H9 (cell line): ENCODE results near the gene PMP22. TPM values are rescaled to one million over a fixed set of nuclear protein-coding genes. Genes with fewer than 3 reads are reported as not detected.

Experiments
- DNase-seq: peaks from one replicate; pipeline ENCODE4 v3.0.0-alpha.2; 2017
- H2AFZ ChIP-seq: one replicate; pipeline ENCODE4 v1.6.1; 2013; ENCODE audit warnings: mild to moderate bottlenecking, low read length, control low read depth, moderate library complexity
- H2AK5ac ChIP-seq: 2 replicates; pipeline ENCODE4 v1.6.1; 2013; ENCODE audit warnings: low read length, control low read depth, mixed read lengths; ENCODE audit not compliant: insufficient read length
- H2BK120ac ChIP-seq: one replicate; pipeline ENCODE4 v1.6.1; 2013; ENCODE audit warnings: low read depth, mild to moderate bottlenecking, low read length, control low read depth, inconsistent platforms; ENCODE audit not compliant: poor library complexity, severe bottlenecking
- H2BK12ac ChIP-seq: 2 replicates; pipeline ENCODE4 v1.6.1; 2013; ENCODE audit warnings: low read length, control low read depth, mixed read lengths, low read depth; ENCODE audit not compliant: insufficient read length
- H2BK15ac ChIP-seq: 2 replicates; pipeline ENCODE4 v1.6.1; 2013; ENCODE audit warnings: low read depth, low read length, control low read depth
- H2BK20ac ChIP-seq: one replicate; pipeline ENCODE4 v1.6.1; 2013; ENCODE audit warnings: low read depth, mild to moderate bottlenecking, low read length, control low read depth, inconsistent platforms; ENCODE audit not compliant: poor library complexity, severe bottlenecking
- H2BK5ac ChIP-seq: 2 replicates; pipeline ENCODE4 v1.6.1; 2013; ENCODE audit warnings: low read length, control low read depth, mixed read lengths; ENCODE audit not compliant: insufficient read length
- H3K14ac ChIP-seq: 2 replicates; pipeline ENCODE4 v1.6.1; 2013; ENCODE audit warnings: low read length, control low read depth; ENCODE audit not compliant: insufficient read depth
- H3K18ac ChIP-seq: 2 replicates; pipeline ENCODE4 v1.6.1; 2013; ENCODE audit warnings: low read depth, mild to moderate bottlenecking, mixed read lengths, low read length, control low read depth; ENCODE audit not compliant: insufficient read length
- H3K23ac ChIP-seq: 2 replicates; pipeline ENCODE4 v1.6.1; 2013; ENCODE audit warnings: low read length, control low read depth, mixed read lengths, low read depth; ENCODE audit not compliant: insufficient read length
- H3K23me2 ChIP-seq: 2 replicates; pipeline ENCODE4 v1.6.1; 2013; ENCODE audit warnings: low read depth, mild to moderate bottlenecking, mixed read lengths, low read length, control low read depth; ENCODE audit not compliant: insufficient read length, poor library complexity, severe bottlenecking
- H3K27ac ChIP-seq: 2 replicates; pipeline ENCODE4 v1.5.1; 2013; ENCODE audit warnings: low read length, control low read depth, mixed read lengths, low read depth; ENCODE audit not compliant: insufficient read length
- H3K27me3 ChIP-seq: 2 replicates; pipeline ENCODE4 v1.6.1; 2013; ENCODE audit warnings: low read length, control low read depth, inconsistent platforms; ENCODE audit not compliant: insufficient read depth
- H3K4ac ChIP-seq: 2 replicates; pipeline ENCODE4 v1.6.1; 2013; ENCODE audit warnings: low read depth, mild to moderate bottlenecking, control low read depth, inconsistent platforms, low read length, moderate library complexity
- H3K4me1 ChIP-seq: 2 replicates; pipeline ENCODE4 v1.6.1; 2013; ENCODE audit warnings: low read length, control low read depth, inconsistent platforms; ENCODE audit not compliant: insufficient read depth
- H3K4me2 ChIP-seq: 2 replicates; pipeline ENCODE4 v1.6.1; 2013; ENCODE audit warnings: low read length, control low read depth, mixed read lengths; ENCODE audit not compliant: insufficient read length, insufficient read depth
- H3K56ac ChIP-seq: 2 replicates; pipeline ENCODE4 v1.6.1; 2013; ENCODE audit warnings: low read depth, mild to moderate bottlenecking, mixed read lengths, low read length, control low read depth; ENCODE audit not compliant: insufficient read length
- H3K79me1 ChIP-seq: 2 replicates; pipeline ENCODE4 v1.6.1; 2013; ENCODE audit warnings: low read depth, mild to moderate bottlenecking, moderate library complexity, low read length, control low read depth, inconsistent platforms; ENCODE audit not compliant: insufficient read depth, poor library complexity, severe bottlenecking
- H3K79me2 ChIP-seq: 2 replicates; pipeline ENCODE4 v1.6.1; 2013; ENCODE audit warnings: low read length, control low read depth, inconsistent platforms; ENCODE audit not compliant: insufficient read depth
- H3K9ac ChIP-seq: 2 replicates; pipeline ENCODE4 v1.6.1; 2013; ENCODE audit warnings: low read length, control low read depth, mixed read lengths; ENCODE audit not compliant: insufficient read length; ENCODE audit errors: extremely low read depth
- H3K9me3 ChIP-seq: one replicate; pipeline ENCODE4 v1.6.1; 2013; ENCODE audit warnings: low read depth, low read length, inconsistent platforms; ENCODE audit not compliant: control insufficient read depth
- H3T11ph ChIP-seq: one replicate; pipeline ENCODE4 v1.6.1; 2013; ENCODE audit warnings: mild to moderate bottlenecking, low read length, control low read depth, inconsistent platforms
- H4K20me1 ChIP-seq: one replicate; pipeline ENCODE4 v1.6.1; 2013; ENCODE audit not compliant: control insufficient read depth, insufficient read length, insufficient read depth
- H4K5ac ChIP-seq: 2 replicates; pipeline ENCODE4 v1.6.1; 2013; ENCODE audit warnings: low read depth, mild to moderate bottlenecking, mixed read lengths, low read length, control low read depth; ENCODE audit not compliant: insufficient read length
- H4K8ac ChIP-seq: replicated peaks from 2 replicates; pipeline ENCODE4 v1.6.1; 2013; ENCODE audit warnings: low read length, control low read depth, mixed read lengths, low read depth; ENCODE audit not compliant: insufficient read length
- H4K91ac ChIP-seq: 2 replicates; pipeline ENCODE4 v1.6.1; 2013; ENCODE audit warnings: low read depth, mild to moderate bottlenecking, moderate library complexity, mixed read lengths, low read length, control low read depth; ENCODE audit not compliant: insufficient read length
- H3K27ac Mint-ChIP-seq, 3 experiments: 2 replicates in 2 of 3; 3 replicates in 1 of 3; pipeline ENCODE4 v1.8.0; 2020 to 2021; ENCODE audit warnings: mixed read lengths in 3 of 3, mild to moderate bottlenecking in 1 of 3, moderate library complexity in 1 of 3
- H3K27me3 Mint-ChIP-seq: 2 replicates; pipeline ENCODE4 v1.8.0; 2021; ENCODE audit warnings: low read depth, mild to moderate bottlenecking, moderate library complexity, mixed read lengths
- H3K36me3 Mint-ChIP-seq, 3 experiments: 2 replicates in 2 of 3; 3 replicates in 1 of 3; pipeline ENCODE4 v1.8.0; 2020 to 2021; ENCODE audit warnings: low read depth in 3 of 3, mixed read lengths in 3 of 3; ENCODE audit not compliant: insufficient read depth in 1 of 3
- H3K4me1 Mint-ChIP-seq, 2 experiments: 2 replicates each; pipeline ENCODE4 v1.8.0; 2020; ENCODE audit warnings: mixed read lengths in 2 of 2
- H3K4me3 Mint-ChIP-seq, 2 experiments: 2 replicates in 1 of 2; 3 replicates in 1 of 2; pipeline ENCODE4 v1.8.0; 2020 to 2021; ENCODE audit warnings: mild to moderate bottlenecking in 2 of 2, mixed read lengths in 2 of 2, moderate library complexity in 1 of 2
- H3K9me3 Mint-ChIP-seq, 2 experiments: 2 replicates in 1 of 2; 3 replicates in 1 of 2; pipeline ENCODE4 v1.8.0; 2020; ENCODE audit warnings: mild to moderate bottlenecking in 2 of 2, mixed read lengths in 2 of 2, moderate library complexity in 1 of 2
- CTCF ChIP-seq: fragments of 200-600 bp; sonication (generic); conservative IDR thresholded peaks from 3 replicates; pipeline ENCODE4 v1.8.0; 2021; ENCODE audit warnings: antibody characterized with exemption, mild to moderate bottlenecking
- WGBS: extraction: QIAGEN DNeasy Blood & Tissue Kit; methylation state at CpG from one replicate; pipeline ENCODE4 v1.1.7; 2013; ENCODE audit warnings: missing lambda C conversion rate, low lambda C conversion rate, mixed read lengths; ENCODE audit not compliant: insufficient read length; ENCODE audit errors: extremely low coverage; 5-methylcytosine and 5-hydroxymethylcytosine counted together
- total RNA-seq: library from RNA; stranded (reverse); gene quantifications from 2 replicates; pipeline ENCODE4 v1.2.1, GENCODE V29; 2021

Gene PMP22
- total RNA-seq, 1 experiment from 2014 or later: 1.5 TPM

- Mint-ChIP-seq H3K9me3 (no peaks in the 10 kb centered on the region), H3K27me3 (peaks cover 15% of the 10 kb centered on the region), H3K36me3 (no peaks in the 10 kb centered on the region), H3K27ac (no peak overlapping the region), H3K4me3 (no peak overlapping the region), H3K4me1 (peaks cover 7 to 9% of the 10 kb centered on the region in 2 experiments)
- Histone ChIP-seq H3K18ac (no peak overlapping the region), H4K8ac (no peak overlapping the region), H4K5ac (no peak overlapping the region), H3K27ac (no peak overlapping the region), H2BK15ac (no peak overlapping the region), H3K23me2 (no peaks in the 10 kb centered on the region), H2BK12ac (no peak overlapping the region), H3K27me3 (no peaks in the 10 kb centered on the region), H2BK5ac (no peak overlapping the region), H4K20me1 (no peaks in the 10 kb centered on the region), H3K56ac (no peak overlapping the region), H3K23ac (no peak overlapping the region), H3K4me2 (no peak overlapping the region), H3K79me1 (no peaks in the 10 kb centered on the region), H2BK20ac (no peak overlapping the region), H2AK5ac (no peak overlapping the region), H3T11ph (no peak overlapping the region), H3K14ac (no peak overlapping the region), H2BK120ac (no peak overlapping the region), H2AFZ (no peak overlapping the region), H3K9me3 (no peaks in the 10 kb centered on the region), H4K91ac (no peak overlapping the region), H3K4me1 (no peaks in the 10 kb centered on the region; the same call in none of the 2 replicates), H3K4ac (no peak overlapping the region), H3K9ac (no peak overlapping the region), H3K79me2 (no peaks in the 10 kb centered on the region)
- no peak for DNase-seq
- TF ChIP-seq CTCF: no peak
- no CpG with 5 or more reads among the region's 3 CpGs for WGBS
Measured at GRCh38 chr17:15281909-15282308, 16.8 kb upstream of the PMP22 start.
